HepG2 (cell line): Measurements from ENCODE around the gene C11orf68. TPM values are rescaled to one million over a fixed set of nuclear protein-coding genes. Genes with fewer than 3 reads are reported as not detected.
A peak's percentile ranks its signal among the peaks of the same experiment; 100 is the strongest.

ENCODE experiments used
- ATAC-seq: fragments of 200-7000 bp; cut with Tn5 transposase; 3 replicates; pipeline ENCODE4 v1.9.1; 2020; ENCODE audit warnings: mild to moderate bottlenecking, moderate library complexity
- BruUV-seq: library from RNA; stranded (reverse); fragments of 400-500 nt; replicated peaks from 2 replicates; lab custom pipeline; 2021; lab: Mats Ljungman, UMichigan
- CTCF ChIA-PET: fragments of 300-600 bp; formaldehyde crosslinking; extraction: SDS; loops from one replicate; lab custom pipeline; 2021; ENCODE audit warnings: low total read pairs, inconsistent platforms, low intra/inter-chr PET ratio; lab: Yijun Ruan, JAX
- POLR2A ChIA-PET: fragments of 350-600 bp; sonication (Branson Sonifier 250); formaldehyde crosslinking; loops from one replicate; lab custom pipeline; 2020; ENCODE audit warnings: antibody characterized with exemption, inconsistent platforms; lab: Yijun Ruan, JAX
- DNase-seq: peaks from one replicate; pipeline ENCODE4 v3.0.0-alpha.2; 2015; ENCODE audit warnings: low spot score
- FAIRE-seq: peaks from 3 replicates; lab custom pipeline; 2011; peaks lifted over from hg19 to GRCh38; lab: Jason Lieb, UNC
- H2AFZ ChIP-seq: one replicate; pipeline ENCODE4 v1.6.1; 2011; ENCODE audit warnings: low read length, inconsistent platforms
- H3K27ac ChIP-seq: fragments of 300-600 bp; 3 replicates; pipeline ENCODE4 v1.8.0; 2011; ENCODE audit warnings: mixed run types, mild to moderate bottlenecking, mixed read lengths, low read length, inconsistent platforms; ENCODE audit not compliant: insufficient read depth; ENCODE audit errors: extremely low read length
- H3K27me3 ChIP-seq, 2 experiments: fragments of 200-600 bp in 1 of 2; 2 replicates in 1 of 2; 3 replicates in 1 of 2; pipeline versions ENCODE4 v1.6.0 to v1.8.0; 2011; ENCODE audit warnings: low read length in 2 of 2, mild to moderate bottlenecking in 2 of 2, moderate library complexity in 2 of 2, inconsistent platforms in 1 of 2; ENCODE audit not compliant: insufficient read depth in 2 of 2, control insufficient read depth in 1 of 2
- H3K36me3 ChIP-seq, 2 experiments: fragments of 200-600 bp in 1 of 2; replicated peaks in 1 of 2; 2 replicates in 1 of 2; 3 replicates in 1 of 2; pipeline versions ENCODE4 v1.5.1 to v1.8.0; 2011; ENCODE audit warnings: low read length in 2 of 2, inconsistent platforms in 1 of 2; ENCODE audit not compliant: insufficient read depth in 2 of 2, control insufficient read depth in 1 of 2
- H3K4me1 ChIP-seq: 2 replicates; pipeline ENCODE4 v1.5.1; 2012; ENCODE audit warnings: low read length, inconsistent platforms; ENCODE audit not compliant: insufficient read depth
- H3K4me2 ChIP-seq: 2 replicates; pipeline ENCODE4 v1.6.0; 2011; ENCODE audit warnings: low read depth, low read length, inconsistent platforms
- H3K4me3 ChIP-seq, 3 experiments: fragments of 200-600 bp in 1 of 3; sonication (generic), shearing (Covaris generic) in 1 of 3; replicated peaks in 1 of 3; 2 replicates each; pipeline ENCODE4 v1.5.1; 2011 to 2016; ENCODE audit warnings: low read length in 3 of 3, inconsistent platforms in 2 of 3, low read depth in 2 of 3, mild to moderate bottlenecking in 2 of 3, control low read depth in 1 of 3, mixed read lengths in 1 of 3; ENCODE audit not compliant: insufficient read depth in 1 of 3
- H3K79me2 ChIP-seq: one replicate; pipeline ENCODE4 v1.6.1; 2011; ENCODE audit warnings: low read length, inconsistent platforms; ENCODE audit not compliant: insufficient read depth
- H3K9ac ChIP-seq: 2 replicates; pipeline ENCODE4 v1.6.0; 2011; ENCODE audit warnings: mild to moderate bottlenecking, low read depth, low read length, inconsistent platforms; ENCODE audit not compliant: insufficient read depth
- H3K9me3 ChIP-seq: 2 replicates; pipeline ENCODE4 v1.5.1; 2012; ENCODE audit warnings: mild to moderate bottlenecking, low read length
- H4K20me1 ChIP-seq: 2 replicates; pipeline ENCODE4 v1.6.0; 2011; ENCODE audit warnings: inconsistent platforms, mild to moderate bottlenecking, low read length, moderate library complexity; ENCODE audit not compliant: insufficient read depth
- CEBPG ChIP-seq: IDR thresholded peaks from 2 replicates; pipeline ENCODE4 v1.6.1; 2016
- CREBL2 ChIP-seq: sonication (generic); formaldehyde crosslinking; IDR thresholded peaks from 2 replicates; pipeline ENCODE4 v1.8.1; 2023; ENCODE audit warnings: missing genetic modification reagents, mild to moderate bottlenecking, borderline replicate concordance
- FOXP1 ChIP-seq, 2 experiments: fragments of 450-650 bp in 1 of 2; IDR thresholded peaks; 2 replicates each; pipeline ENCODE4 v1.6.1; 2017 to 2018; ENCODE audit warnings: antibody characterized with exemption in 1 of 2
- FOXP4 ChIP-seq: sonication (generic); formaldehyde crosslinking; IDR thresholded peaks from 2 replicates; pipeline ENCODE4 v1.4.0; 2020; ENCODE audit warnings: missing genetic modification reagents
- GATAD2A ChIP-seq: IDR thresholded peaks from 2 replicates; pipeline ENCODE4 v1.6.1; 2016
- GRHL1 ChIP-seq: sonication (generic); formaldehyde crosslinking; conservative IDR thresholded peaks from 2 replicates; pipeline ENCODE4 v1.8.0; 2022; ENCODE audit warnings: missing genetic modification reagents
- NFE2L2 ChIP-seq: fragments of 150-350 bp; IDR thresholded peaks from 2 replicates; pipeline ENCODE4 v1.6.1; 2014; ENCODE audit warnings: low read length
- RARA ChIP-seq: IDR thresholded peaks from 2 replicates; pipeline ENCODE4 v1.6.1; 2016; ENCODE audit warnings: missing genetic modification reagents, missing compliant biosample characterization
- SALL1 ChIP-seq: sonication (generic); formaldehyde crosslinking; IDR thresholded peaks from 2 replicates; pipeline ENCODE4 v1.8.0; 2022; ENCODE audit warnings: mild to moderate bottlenecking, missing genetic modification reagents
- UBTF ChIP-seq: sonication (generic); formaldehyde crosslinking; IDR thresholded peaks from 2 replicates; pipeline ENCODE4 v1.4.0; 2020; ENCODE audit warnings: mild to moderate bottlenecking, missing genetic modification reagents
- ZFP37 ChIP-seq: sonication (generic); formaldehyde crosslinking; IDR thresholded peaks from 2 replicates; pipeline ENCODE4 v1.4.0; 2020; ENCODE audit warnings: missing genetic modification reagents, borderline replicate concordance
- ZMYM3 ChIP-seq: sonication (generic); formaldehyde crosslinking; IDR thresholded peaks from 2 replicates; pipeline ENCODE4 v1.5.1; 2020; ENCODE audit warnings: mild to moderate bottlenecking, missing genetic modification reagents
- ZNF264 ChIP-seq: sonication (generic); formaldehyde crosslinking; IDR thresholded peaks from 2 replicates; pipeline ENCODE4 v1.4.0; 2020; ENCODE audit warnings: missing genetic modification reagents
- ZNF687 ChIP-seq: sonication (generic); formaldehyde crosslinking; IDR thresholded peaks from 2 replicates; pipeline ENCODE4 v1.5.1; 2020; ENCODE audit warnings: mild to moderate bottlenecking, missing genetic modification reagents, moderate library complexity
- ZSCAN20 ChIP-seq: sonication (generic); formaldehyde crosslinking; IDR thresholded peaks from 2 replicates; pipeline ENCODE4 v1.4.0; 2020; ENCODE audit warnings: missing genetic modification reagents, mild to moderate bottlenecking, borderline replicate concordance
- WGBS: methylation state at CpG from one replicate; pipeline ENCODE4 v1.1.6; 2017; ENCODE audit warnings: low lambda C conversion rate; 5-methylcytosine and 5-hydroxymethylcytosine counted together
- in situ Hi-C: cut with HindIII; loops from 2 replicates; pipeline ENCODE4 v1.10.0; 2017; ENCODE audit warnings: low pct_unique_long_range_greater_than_20kb; ENCODE audit not compliant: extremely low pct_ligation_motif_present
- intact Hi-C: fragments of 100-400 bp; cut with micrococcal nuclease; formaldehyde crosslinking; loops from one replicate; pipeline ENCODE4 v1.10.0; 2022; ENCODE audit not compliant: unreplicated experiment
- polyA plus RNA-seq, 8 experiments: library from polyadenylated mRNA; depleted of rRNA in 3 of 8; stranded (reverse) in 7 of 8; unstranded in 1 of 8; fragments of >200 nt; fragmentation: Illumina TruSeq in 4 of 8; extraction: Trizol in 4 of 8; gene quantifications; 2 replicates each; pipeline versions ENCODE4 v1.2.1 to v1.2.3, GENCODE V29; 2011 to 2016; ENCODE audit warnings: low read depth in 4 of 8, missing spikeins in 1 of 8, mixed read lengths in 1 of 8; ENCODE audit not compliant: insufficient read depth in 1 of 8
- total RNA-seq, 5 experiments: library from RNA; depleted of rRNA; stranded (reverse); fragments of >200 nt; fragmentation: Illumina TruSeq; extraction: Trizol; gene quantifications; 2 replicates each; pipeline ENCODE4 v1.2.3, GENCODE V29; 2016; ENCODE audit warnings: low read depth in 1 of 5

C11orf68 gene
- total and polyA plus RNA-seq, 2 of the 13 experiments (the other 11 are each of a cell fraction or from before 2014, with no cell fraction given), result 8.4 to 28.3 TPM

- intact Hi-C loops (no loop called here), in situ Hi-C loops (no loop called here)
- Histone ChIP-seq H3K9ac (no peak overlapping the region), H3K27me3 (peaks cover 0 to 30% of the 10 kb centered on the region in 2 experiments; a peak in 4 of 5 replicates), H3K4me1 (peaks cover 76% of the 10 kb centered on the region), H3K36me3 (no peaks in the 10 kb centered on the region), H4K20me1 (no peaks in the 10 kb centered on the region), H2AFZ (no peak overlapping the region), H3K79me2 (no peaks in the 10 kb centered on the region), H3K4me2 (peak overlapping the region; percentile 52), H3K4me3 (peak overlapping the region in 1 of 3 experiments; percentile 12; a peak in 1 of 6 replicates), H3K9me3 (no peaks in the 10 kb centered on the region), H3K27ac (no peak overlapping the region)
- ChIA-PET POLR2A (no interaction called here), CTCF (no interaction called here)
- WGBS, result 3% methylated on average over 8 of the region's 8 CpGs
- ATAC-seq (peak; percentile 50), FAIRE-seq (no peak), DNase-seq (no peak)
- no TSS peak for BruUV-seq
- peak; percentile 51; the same call in 1 of the 2 replicates for TF ChIP-seq FOXP4 (CRISPR knock-in tag)
- TF ChIP-seq ZNF687 (CRISPR knock-in tag), result peak; percentile 45; the same call in 1 of the 2 replicates
- no peak for TF ChIP-seq ZFP37
- 0 out of 2 replicates have a peak, but pooled peaks have one; percentile 28 for TF ChIP-seq GATAD2A (CRISPR knock-in tag)
- no peak for TF ChIP-seq ZSCAN20
- TF ChIP-seq FOXP1 (IDR thresholded peaks at IDR 0.05), result no peak
- TF ChIP-seq FOXP1 (CRISPR knock-in tag; IDR thresholded peaks at IDR 0.05), result peak; percentile 57; the same call in 1 of the 2 replicates
- 0 out of 2 replicates have a peak, but pooled peaks have one; percentile 20 for TF ChIP-seq UBTF (CRISPR knock-in tag)
- TF ChIP-seq ZNF264 (CRISPR knock-in tag), result no peak
- peak; percentile 58; the same call in 1 of the 2 replicates for TF ChIP-seq ZMYM3 (CRISPR knock-in tag)
- TF ChIP-seq GRHL1 (CRISPR knock-in tag), result no peak
- no peak for TF ChIP-seq NFE2L2
- peak; percentile 28; the same call in 1 of the 2 replicates for TF ChIP-seq RARA
- TF ChIP-seq CREBL2 (CRISPR knock-in tag), result no peak
- TF ChIP-seq CEBPG (CRISPR knock-in tag), result peak; percentile 46
- peak; percentile 66 for TF ChIP-seq SALL1
Observed at GRCh38 chr11:65944767-65945166, 25.9 kb upstream of the C11orf68 start.
